Activated CD4-positive, CD25-positive, alpha-beta regulatory T cell treated with anti-CD3 and anti-CD28 coated beads, Interleukin-2, amount 50 U/mL, for 24 hours (primary cell): ENCODE data around the gene JPH4.
A peak's percentile ranks its signal among the peaks of the same experiment; 100 is the strongest.
"Not testable (repeated sequence)": the region's sequence is repeated elsewhere in the genome, so short reads cannot be mapped to it uniquely, and the experiment has no call there.

Source experiments
- ATAC-seq, 2 donors: fragments of 150-1000 bp; cut with Tn5 transposase; one replicate each; pipeline ENCODE4 v1.10.0; 2021; ENCODE audit warnings: mild to moderate bottlenecking in 1 of 2, moderate library complexity in 1 of 2

Gene JPH4

DNA sequence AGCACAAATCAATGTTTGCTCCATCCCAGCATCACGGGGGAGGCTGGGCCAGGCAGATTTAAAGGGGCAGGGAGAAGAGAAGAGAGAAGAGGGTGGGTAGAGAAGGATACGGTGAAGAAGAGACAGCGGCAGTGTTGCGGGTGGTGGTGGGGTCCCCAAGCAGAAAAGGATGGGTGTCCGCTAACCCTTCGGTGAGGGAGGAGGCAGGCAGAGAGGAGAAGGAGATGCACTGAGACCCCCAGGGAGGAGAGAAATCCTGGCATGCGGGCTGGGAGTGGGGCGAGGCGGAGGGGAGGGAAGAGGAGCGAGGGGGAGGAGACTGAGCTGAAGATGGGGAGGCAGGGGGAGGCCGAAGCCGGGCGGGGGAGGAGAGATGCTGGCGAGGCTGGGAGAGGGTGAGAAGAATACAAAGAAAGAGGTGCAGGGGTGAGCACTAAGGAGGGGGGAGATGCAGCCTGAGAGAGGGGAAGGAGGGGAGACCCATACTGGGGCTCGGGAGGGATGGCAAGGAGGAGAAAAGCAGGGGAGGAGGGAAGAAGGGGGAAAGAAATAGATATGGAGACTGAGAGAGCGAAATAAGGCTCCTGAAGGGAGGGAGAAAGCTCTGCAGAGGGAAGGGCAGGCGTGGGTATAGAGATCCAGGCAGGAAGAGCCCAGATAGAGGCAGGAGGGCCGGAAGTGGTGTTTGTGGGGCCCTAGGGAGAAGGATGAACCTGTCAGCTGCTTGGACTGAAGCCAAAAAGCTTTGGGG lies at the start of gene JPH4:
Gene JPH4, minus strand, starts transcription at position 231 of the 751 bp plus-strand sequence. CDS start 1,337 bp downstream, outside the sequence.
- ATAC-seq = no peak

DNA sequence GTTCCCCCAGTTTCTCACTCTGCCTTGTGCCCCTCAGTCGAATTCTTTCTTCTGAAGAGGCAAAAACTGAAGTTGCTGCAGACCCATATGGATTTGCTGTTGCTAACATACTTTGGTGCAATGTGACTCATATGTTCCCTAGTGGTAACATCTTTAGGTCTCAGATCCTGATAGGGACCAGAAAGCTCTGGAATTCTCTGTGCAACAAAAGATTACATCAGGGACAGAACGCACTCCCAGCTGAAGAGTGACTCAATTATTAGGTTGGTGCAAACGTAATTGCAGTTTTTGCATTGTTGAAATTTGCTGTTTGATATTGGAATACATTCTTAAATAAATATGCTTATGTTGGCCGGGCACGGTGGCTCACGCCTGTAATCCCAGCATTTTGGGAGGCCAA lies 49.4 kb upstream of the JPH4 start:
- no peak for ATAC-seq

DNA sequence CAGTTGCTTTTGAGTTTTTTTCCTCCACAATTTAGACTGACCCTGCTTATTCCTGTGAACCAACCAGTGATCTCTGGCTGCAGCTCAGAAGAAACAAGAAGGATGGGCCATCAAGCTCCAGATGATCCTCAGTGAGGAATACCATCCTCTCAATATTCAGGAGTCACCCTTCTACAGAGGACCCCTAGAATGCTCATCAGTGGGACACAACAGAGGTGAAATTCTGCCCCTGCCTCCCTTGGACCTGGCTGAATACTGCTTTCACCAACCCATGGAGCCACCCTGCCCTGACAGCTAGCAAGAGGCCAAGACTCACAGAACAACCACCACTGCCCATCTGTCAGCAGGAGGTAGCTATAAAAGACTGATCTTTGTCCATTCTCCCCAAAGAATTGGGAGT lies 48.4 kb upstream of the JPH4 start:
- no peak for ATAC-seq

DNA sequence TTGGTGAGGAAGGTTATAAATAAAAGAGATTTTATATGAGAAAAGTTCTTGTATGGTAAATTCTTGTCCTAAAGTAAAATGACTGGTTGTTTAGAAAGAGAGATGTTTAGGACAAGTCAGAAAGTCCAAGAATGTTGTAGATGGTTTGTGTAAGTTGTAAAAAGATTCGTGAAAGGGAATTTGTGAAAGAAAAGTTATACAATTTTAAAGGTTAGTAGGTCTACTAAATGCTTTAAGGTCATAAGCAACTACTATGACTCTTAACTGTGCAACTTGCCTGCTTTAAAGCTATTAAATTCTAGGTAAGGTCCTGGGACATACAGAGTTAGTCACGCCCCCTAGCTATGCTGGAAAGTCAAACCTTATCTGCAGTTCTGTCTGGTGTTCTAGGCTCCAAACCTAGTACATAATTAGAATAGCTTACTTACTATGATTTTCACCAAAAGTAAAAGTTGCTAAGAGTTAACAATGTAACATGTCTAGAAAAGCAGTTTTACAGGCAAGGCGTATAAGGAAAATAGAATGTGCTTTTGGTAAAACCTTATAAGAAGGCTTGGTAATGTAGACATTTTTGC lies 46.3 kb upstream of the JPH4 start:
- ATAC-seq = no peak

DNA sequence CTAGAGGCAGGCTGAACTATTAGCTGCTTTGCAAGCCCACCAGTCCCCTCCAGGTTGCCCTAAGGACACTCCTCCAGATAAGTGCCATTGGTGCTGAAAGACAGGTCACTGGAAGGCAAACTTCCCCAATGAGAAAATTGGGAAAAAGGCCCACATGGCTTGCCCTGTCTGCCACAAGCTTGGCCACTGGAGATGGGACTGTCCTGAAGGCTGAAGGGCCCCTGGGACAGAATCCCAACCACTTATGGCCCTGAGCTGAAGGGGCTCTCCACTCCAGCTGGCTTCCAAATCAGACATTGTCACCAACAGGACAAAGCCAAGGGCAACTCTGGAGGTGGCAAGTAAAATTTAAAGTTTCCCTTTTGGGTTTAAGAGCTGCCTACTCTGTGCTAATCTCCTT lies 45.4 kb upstream of the JPH4 start:
- ATAC-seq = no peak

DNA sequence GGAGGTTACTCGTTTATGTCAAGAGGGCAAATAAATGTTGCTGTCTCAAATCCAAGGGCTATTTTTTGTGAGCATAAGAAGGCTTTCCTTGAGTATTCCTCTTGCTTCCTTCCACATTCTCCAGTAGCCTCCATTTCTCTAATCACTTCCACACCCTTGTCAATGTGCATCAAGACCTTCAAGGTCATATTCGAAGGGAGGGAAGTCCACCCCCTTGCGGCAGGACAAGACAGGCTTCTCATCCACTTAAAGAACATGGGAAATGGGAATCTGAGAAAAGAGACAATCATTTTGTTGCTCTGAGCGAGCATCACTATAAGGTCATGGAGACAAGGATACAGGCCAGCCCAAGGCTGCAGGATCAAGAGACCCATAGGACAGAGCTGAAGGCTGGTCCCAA lies 44.4 kb upstream of the JPH4 start:
- ATAC-seq = no peak

DNA sequence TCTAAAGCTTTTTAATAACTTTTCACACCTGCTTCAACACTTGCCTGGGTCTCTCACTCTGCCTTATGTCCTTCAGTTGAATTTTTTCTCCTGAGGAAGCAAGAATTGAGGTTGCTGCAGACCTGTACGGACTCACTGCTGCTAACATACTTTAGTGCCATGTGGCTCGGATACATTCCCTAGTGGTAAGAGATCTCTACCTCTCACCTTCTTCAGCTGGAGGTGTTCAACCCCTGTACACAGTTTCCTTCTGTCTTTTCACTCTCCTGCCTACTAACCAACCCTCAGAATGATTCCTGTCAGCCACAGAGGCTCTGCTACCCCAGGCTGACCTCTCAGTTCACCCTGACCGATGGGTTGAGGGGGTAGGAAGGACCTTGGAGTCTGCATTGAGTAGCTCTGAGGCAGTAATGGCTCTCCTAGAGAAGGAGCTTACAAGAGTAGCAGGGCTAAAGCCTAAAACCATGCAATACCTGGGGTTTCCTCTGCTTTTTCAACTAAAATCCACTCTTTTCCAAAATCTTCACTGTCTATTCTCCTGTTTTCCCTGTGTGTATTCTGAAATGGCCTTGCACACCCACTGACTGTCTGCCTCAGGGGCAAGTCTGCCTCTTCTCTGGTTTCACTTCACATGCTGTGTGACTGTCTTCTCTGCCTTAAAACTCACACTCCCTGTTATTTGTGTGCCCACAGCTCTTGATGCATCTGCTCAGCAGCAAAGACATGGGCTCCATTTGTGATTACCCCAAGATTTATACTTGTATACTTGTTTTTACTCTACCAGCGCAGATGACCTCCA lies 43.5 kb upstream of the JPH4 start:
- ATAC-seq = no peak

DNA sequence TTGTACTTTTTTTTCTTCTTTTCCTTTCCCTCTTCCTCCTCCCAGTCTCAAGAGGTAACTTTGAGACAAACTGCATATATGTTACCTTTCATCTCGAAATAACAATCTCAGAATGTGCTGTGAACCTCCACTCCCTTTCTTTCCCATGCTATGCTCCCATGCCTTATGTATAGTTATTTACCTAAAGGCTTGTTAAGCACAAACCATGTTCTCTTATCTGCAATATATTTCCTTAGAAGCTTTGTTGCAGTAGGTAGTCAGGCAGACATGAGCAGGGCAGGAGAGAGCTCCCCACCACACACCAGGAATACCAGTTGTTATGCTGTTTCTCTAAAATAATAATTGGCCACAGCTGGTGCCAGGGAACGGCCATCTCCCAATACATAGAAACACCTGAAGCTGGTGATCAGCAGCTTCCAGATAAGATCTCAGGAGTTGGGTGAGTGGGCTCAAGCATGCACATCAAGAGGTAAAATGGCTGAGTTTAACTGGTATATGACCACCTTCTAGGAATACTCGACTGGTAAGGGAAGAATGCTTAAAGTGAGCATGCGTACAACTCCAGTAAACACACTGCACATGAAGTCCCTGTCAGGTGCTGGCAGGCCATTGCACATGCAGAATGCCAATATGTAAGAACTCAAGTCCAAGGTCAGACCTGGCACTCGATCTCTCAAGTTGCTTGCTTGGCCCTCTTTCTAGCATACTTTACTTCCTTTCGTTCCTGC lies 42.8 kb upstream of the JPH4 start:
- no peak for ATAC-seq

DNA sequence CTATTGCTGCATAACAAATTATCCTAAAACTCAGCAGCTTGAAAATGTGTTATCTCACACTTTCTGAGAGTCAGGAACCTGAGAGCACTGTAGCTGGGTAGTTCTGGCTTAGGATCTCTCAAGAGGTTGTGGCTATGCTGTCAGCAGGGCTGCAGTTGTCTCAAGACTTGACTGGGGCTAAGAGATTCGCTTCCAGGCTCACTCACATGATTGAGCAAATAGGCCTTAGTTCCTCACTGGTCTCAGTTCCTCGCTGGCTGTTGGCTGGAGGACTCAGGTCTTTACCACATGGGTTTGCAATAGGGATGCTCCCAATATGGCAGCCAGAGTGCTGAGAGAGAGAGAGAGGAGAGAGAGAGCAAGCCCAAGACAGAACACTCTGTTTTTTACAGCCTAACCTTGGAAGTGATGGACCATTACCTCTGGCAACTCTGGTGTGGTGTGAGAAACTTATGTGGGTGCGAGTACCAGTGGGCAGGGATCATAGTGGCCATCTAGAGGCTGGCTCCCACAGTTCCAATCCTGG lies 41.6 kb upstream of the JPH4 start:
- ATAC-seq = no peak

DNA sequence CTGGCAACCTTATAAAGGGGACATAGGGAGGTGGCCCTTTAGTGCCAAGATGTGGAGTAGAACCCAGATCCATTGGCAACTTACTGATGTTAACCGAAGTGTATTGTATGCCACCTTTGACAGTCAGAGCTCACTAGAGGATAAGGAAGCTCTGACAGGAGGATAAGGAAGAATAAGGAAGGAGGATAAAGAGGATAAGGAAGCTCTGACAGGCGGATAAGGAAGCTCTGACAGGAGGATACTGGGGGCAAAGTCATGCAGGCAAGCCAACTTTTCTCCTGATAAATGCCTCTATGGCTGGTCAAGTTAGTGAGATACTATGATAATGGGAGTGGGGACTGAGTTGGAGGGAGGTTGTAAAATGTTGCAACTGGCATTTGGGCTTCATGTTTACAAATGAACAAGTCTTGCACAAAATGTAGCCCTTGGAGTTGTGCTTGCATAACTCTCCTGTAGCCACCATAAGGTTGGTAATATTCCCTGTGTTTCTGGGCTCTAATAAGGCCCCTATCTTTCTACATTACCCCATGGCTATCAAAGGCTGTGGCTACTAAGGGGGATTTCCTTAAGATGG lies 39.9 kb upstream of the JPH4 start:
- ATAC-seq = no peak

DNA sequence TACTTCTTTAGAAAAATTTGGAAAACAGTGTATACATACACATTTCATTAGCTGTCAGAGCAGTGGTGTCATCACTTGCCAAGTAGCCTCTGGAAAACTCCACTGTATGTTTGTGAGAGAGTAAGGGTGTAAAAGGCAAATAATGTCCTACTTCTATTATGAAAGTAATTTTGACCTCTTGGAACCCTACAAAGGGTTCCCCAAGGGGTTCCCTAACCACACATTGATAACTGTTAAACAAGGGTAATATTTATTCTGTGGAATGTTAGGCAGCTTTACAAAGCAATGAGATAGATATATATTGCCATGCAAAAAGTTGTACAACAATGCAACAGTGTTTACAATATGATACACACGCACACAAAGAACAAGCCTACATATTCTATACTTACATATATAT lies 38.9 kb upstream of the JPH4 start:
- ATAC-seq = no peak

DNA sequence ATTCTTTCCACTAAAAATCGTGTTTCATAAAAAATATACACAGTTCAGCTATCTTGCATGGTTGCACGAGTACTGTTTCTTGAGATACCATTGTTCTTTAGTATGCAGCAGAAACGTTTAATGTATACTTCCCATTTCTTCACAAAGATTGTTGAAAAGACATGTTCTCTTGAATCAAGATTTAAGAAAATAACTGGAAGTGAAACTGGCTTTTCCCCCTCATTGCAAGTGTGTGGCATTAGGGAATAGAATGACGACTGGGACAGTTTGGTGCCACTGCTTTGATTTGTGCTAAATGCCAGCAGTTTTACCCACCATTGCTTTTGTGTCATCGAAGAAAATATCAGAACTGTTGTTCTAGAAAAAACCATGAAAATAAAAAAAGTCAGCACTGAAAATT lies 37.3 kb upstream of the JPH4 start:
- ATAC-seq = no peak

DNA sequence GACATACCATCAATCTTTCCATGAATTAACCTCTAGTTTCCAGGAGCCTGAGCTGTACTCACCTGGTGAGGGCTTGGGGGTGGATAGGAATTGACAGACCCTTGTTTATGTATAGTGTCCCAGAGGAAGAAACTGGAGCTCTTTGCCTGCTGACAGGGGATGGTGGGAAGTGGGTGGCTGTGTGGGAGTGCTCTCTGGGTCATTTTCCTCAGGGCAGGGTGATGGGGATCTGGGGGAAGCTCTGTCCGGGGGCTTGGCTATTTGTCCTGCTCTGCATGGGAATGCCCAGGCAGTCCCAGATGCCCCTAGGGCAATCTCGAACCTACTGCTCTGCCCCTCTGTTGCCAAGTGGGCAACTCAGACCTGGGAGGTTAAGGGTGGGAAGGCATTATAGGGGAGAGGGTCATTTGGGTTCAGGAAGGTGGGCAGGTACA lies 35.8 kb upstream of the JPH4 start:
- ATAC-seq = no peak

DNA sequence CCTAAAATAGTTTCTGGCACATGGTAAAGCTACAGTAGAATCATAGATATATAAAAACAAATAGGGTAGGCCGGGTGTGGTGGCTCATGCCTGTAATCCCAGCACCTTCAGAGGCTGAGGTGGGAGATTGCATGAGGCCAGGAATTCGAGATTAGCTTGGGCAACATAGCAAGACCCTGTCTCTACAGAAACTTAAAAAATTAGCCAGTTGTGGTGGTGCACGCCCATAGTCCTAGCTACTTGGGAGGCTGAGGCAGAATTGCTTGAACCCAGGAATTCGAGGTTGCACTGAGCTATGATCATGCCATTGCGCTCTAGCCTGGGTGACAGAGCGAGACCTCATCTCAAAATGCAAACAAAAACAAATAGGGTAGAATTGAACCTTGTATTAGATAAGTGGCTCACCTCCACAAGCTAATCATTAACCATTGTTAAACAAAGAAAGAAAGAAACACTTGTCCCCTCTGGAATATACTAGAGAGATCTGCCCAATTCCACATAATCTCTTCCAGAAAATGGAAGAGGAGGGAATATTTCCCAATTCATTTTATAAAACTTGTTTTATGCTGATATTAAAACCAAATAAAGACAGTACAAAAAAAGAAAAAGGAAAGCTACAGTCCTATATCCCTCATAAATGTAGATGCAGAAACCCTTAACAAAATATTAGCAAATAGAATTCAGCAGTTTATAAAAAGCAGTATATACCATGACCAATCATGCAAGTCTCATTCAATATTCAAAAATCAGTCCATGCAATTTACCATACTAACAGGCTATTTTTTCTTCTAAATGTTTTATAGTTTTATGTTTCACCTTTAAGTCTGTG lies 34.9 kb upstream of the JPH4 start:
- no peak for ATAC-seq

DNA sequence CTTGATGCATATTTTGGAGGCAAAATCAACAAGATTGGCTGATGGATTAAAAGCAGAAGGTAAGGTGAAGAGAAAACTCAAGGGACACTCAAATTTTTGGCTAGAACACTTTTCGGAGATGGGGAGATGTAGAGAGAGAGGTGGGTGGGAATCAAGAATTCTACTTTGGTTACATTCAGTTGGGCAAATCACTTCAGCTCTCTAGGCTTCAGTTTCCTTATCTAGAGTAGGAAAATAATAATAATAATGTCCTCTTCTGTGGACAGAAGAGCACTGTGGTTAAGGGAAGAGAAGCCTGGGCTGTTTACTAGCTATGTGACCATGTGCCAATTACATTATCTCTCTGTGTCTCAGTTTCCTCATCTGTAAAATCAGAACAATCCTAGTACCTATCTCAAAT lies 34.2 kb upstream of the JPH4 start:
- no peak for ATAC-seq

DNA sequence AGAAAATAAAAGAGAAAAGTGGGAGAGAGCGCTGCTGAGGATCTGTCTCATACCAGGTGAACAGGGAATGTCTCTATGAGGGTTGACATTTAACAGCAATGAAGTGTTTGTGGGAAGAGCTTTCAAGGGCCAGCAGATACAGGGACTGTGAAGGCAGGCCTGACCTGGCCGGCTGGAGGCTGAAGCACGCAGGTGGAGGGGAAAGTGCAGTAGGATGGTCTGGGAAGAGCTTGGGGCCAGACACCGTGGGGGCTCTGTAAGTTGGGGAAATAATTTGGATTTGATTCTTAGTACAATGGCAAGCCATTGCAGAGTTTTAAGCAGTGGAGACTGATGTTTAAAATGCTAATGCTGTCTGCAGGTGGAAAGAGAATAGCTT lies 33.8 kb upstream of the JPH4 start:
- ATAC-seq = no peak

DNA sequence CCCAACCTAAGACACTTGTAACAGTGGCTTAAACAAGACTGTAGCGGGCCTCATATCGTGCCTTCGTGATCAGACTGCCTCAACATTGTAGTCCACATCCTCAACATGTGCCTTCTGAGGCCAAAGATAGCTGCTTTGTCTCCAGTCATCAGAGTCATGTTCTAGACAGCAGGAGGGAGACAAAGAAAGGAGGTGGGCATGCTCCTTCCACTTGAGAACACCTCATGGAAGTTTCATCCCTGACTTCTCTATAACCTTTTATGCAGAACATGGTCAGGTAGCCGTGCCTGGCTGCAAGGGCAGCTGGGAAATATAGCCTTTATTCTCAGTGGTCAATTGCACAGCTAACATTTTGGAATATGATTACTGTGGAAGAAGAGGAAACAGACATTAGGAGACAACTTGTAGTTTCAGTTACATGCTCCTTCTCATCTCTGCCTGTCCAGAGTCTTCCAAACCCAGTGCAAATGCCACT lies 32.3 kb upstream of the JPH4 start:
- no peak for ATAC-seq

DNA sequence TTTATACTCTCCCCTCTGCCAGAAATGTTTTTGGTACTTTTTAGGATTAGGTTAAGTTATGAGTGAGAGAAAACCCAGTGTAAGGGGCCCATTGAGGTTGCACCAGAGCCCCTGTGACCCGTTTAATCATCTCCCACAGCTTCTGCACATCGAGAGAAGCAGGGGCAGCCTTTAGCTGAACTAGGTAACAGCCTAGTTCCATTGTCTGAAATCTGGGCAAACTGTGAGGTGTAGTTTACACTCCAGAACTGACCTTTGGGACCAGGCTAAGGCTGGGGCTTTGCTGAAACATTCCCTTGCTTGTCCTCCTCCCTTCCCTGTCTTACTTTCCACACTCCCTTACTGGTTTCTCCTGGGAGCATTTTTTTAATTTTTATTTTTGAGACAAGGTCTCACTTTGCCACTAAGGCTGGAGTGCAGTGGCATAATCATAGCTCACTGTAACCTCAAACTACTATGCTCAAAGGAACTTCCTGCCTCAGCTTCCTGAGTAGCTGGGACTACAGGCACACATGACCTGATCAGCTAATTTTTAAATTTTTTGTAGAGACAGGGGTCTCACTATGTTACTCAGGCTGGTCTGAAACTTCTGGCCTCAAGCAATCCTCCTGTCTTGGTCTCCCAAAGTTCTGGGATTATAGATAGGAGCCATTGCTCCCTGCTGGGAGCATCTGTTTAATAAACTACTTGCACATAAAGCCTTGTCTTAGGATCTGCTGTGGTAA lies 31.7 kb upstream of the JPH4 start:
- ATAC-seq = no peak

DNA sequence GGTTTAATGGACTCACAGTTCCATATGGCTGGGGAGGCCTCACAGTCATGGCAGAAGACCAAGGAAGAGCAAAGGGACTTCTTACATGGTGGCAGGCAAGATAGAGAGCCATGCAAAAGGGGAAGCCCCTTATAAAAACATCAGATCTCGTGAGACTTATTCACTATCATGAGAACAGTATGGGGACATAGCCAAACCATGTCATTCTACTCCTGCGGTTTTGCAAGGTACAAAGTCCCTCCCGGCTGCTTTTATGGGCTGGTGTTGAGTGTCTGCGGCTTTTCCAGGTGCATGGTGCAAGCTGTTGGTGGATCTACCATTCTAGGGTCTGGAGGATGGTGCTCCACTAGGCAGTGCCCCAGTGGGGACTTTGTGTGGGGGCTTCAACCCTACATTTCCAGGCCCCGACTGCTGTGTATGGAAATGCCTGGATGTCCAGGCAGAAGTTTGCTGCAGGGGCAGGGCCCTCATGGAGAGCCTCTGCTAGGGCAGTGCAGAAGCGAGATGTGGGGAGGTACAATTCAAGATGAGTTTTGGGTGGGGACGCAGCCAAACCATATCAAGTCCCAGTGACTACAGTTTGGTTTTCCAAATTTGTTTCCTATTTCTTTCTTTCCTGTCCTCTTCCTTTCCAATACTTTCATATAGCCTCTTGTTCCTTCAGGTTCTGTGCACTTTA lies 31.0 kb upstream of the JPH4 start:
- ATAC-seq = not testable (repeated sequence)

DNA sequence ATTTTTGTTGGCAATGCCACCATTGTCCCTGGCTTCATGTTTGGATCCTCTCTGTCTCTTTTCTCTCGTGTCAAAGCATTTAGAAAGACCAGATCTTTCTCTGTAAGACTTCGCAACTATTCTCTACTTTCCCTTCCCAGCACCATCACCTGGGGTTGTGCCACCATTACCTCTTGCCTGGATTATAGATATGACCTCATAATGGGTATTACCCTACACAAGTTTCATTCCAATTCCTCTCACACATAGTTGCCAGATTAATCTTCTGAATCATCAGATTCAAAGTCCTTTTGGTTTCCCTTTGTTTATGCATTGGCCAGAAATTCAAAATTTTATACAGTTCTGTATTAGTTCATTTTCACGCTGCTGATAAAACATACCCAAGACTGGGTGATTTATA lies 30.4 kb upstream of the JPH4 start:
- ATAC-seq = peak in 1 of 2 donors; percentile 31
